K562 (cell line): ENCODE measurements around the gene RPL28. TPM values are rescaled to one million over a fixed set of nuclear protein-coding genes. Genes with fewer than 3 reads are reported as not detected.

ENCODE experiments used
- BMI1 ChIP-seq: fragments of 150-350 bp; IDR thresholded peaks from 2 replicates; pipeline ENCODE4 v1.6.1; 2014; ENCODE audit warnings: low read length
- GATAD2B ChIP-seq: fragments of 450-650 bp; IDR thresholded peaks from 2 replicates; pipeline ENCODE4 v1.6.1; 2017; ENCODE audit warnings: mild to moderate bottlenecking, borderline replicate concordance
- KDM5B ChIP-seq: fragments of 200-600 bp; sonication (generic); IDR thresholded peaks from 2 replicates; pipeline ENCODE4 v1.6.1; 2012; ENCODE audit warnings: low read depth, mild to moderate bottlenecking, moderate library complexity, low read length, control low read depth, inconsistent platforms; ENCODE audit not compliant: insufficient replicate concordance
- L3MBTL2 ChIP-seq: fragments of 450-650 bp; IDR thresholded peaks from 2 replicates; pipeline ENCODE4 v1.6.1; 2016; ENCODE audit warnings: mild to moderate bottlenecking, moderate library complexity
- RBBP5 ChIP-seq: fragments of 200-600 bp; sonication (generic); IDR thresholded peaks from 2 replicates; pipeline ENCODE4 v1.6.1; 2012; ENCODE audit warnings: borderline replicate concordance, mild to moderate bottlenecking, low read length, control low read depth, inconsistent platforms; ENCODE audit not compliant: insufficient read depth, poor library complexity, severe bottlenecking
- SREBF1 ChIP-seq: fragments of 150-350 bp; IDR thresholded peaks from 2 replicates; pipeline ENCODE4 v1.6.1; 2014; ENCODE audit warnings: antibody characterized with exemption, low read depth, low read length, borderline replicate concordance
- SRSF1 ChIP-seq: fragments of 200-400 bp; formaldehyde crosslinking; IDR thresholded peaks from 2 replicates; pipeline ENCODE4 v1.6.1; 2017; ENCODE audit warnings: mild to moderate bottlenecking, low read depth, low read length, moderate library complexity
- TCF7 ChIP-seq: sonication (generic); IDR thresholded peaks from 2 replicates; pipeline ENCODE4 v1.6.1; 2016; ENCODE audit warnings: antibody characterized with exemption, borderline replicate concordance
- WHSC1 ChIP-seq: IDR thresholded peaks from one replicate; pipeline ENCODE4 v1.6.1; 2012; ENCODE audit warnings: low read length, control low read depth, inconsistent platforms
- ZKSCAN8 ChIP-seq: fragments of 200-800 bp; sonication (Bioruptor generic); IDR thresholded peaks from 2 replicates; pipeline ENCODE4 v1.6.1; 2016; ENCODE audit warnings: missing genetic modification characterization, missing compliant biosample characterization
- ZNF165 ChIP-seq: fragments of 250-450 bp; sonication (Bioruptor Pico); IDR thresholded peaks from 2 replicates; pipeline ENCODE4 v1.4.0; 2020; ENCODE audit warnings: borderline replicate concordance
- ZNF431 ChIP-seq: sonication (generic); formaldehyde crosslinking; IDR thresholded peaks from 2 replicates; pipeline ENCODE4 v1.8.0; 2022; ENCODE audit warnings: mild to moderate bottlenecking, missing genetic modification reagents
- ZNF551 ChIP-seq: fragments of 250-450 bp; sonication (Bioruptor Pico); IDR thresholded peaks from 2 replicates; pipeline ENCODE4 v1.5.0; 2021; ENCODE audit warnings: mild to moderate bottlenecking, moderate library complexity
- ZNF57 ChIP-seq: fragments of 450-650 bp; formaldehyde crosslinking; IDR thresholded peaks from 2 replicates; pipeline ENCODE4 v1.4.0; 2020; ENCODE audit warnings: mild to moderate bottlenecking, moderate library complexity
- polyA plus RNA-seq, 8 experiments: library from polyadenylated mRNA; depleted of rRNA in 4 of 8; stranded (reverse) in 5 of 8; unstranded in 3 of 8; fragments of >200 nt; fragmentation: Nextera tagmentation in 2 of 8; fragmentation: Illumina TruSeq in 1 of 8; extraction: Ambion mirVana in 2 of 8; extraction: Trizol in 1 of 8; gene quantifications; 2 replicates each; pipeline versions ENCODE4 v1.2.1 to v1.2.3, GENCODE V29; 2011 to 2014; ENCODE audit warnings: inconsistent platforms in 1 of 8, missing spikeins in 1 of 8
- total RNA-seq, 7 experiments: library from RNA; depleted of rRNA in 6 of 7; stranded (reverse); fragments of >200 nt in 6 of 7; fragmentation: Illumina TruSeq in 2 of 7; extraction: Trizol in 2 of 7; gene quantifications; 2 replicates each; pipeline versions ENCODE4 v1.2.1 to v1.2.3, GENCODE V29; 2011 to 2021; ENCODE audit warnings: low replicate concordance in 1 of 7
- TF ChIP-seq, protein P1 (sequence below), 2 experiments: fragments of 450-650 bp; formaldehyde crosslinking in 1 of 2; IDR thresholded peaks; 2 replicates each; pipeline versions ENCODE4 v1.4.0 to v1.6.1; 2014 to 2020; ENCODE audit warnings: mild to moderate bottlenecking in 2 of 2, borderline replicate concordance in 1 of 2, low read depth in 1 of 2

RPL28 gene
- total and polyA plus RNA-seq, 9 of the 15 experiments (the other 6 are each of a cell fraction or from before 2014, with no cell fraction given), result 124 to 3,106 (median 622) TPM

DNA sequence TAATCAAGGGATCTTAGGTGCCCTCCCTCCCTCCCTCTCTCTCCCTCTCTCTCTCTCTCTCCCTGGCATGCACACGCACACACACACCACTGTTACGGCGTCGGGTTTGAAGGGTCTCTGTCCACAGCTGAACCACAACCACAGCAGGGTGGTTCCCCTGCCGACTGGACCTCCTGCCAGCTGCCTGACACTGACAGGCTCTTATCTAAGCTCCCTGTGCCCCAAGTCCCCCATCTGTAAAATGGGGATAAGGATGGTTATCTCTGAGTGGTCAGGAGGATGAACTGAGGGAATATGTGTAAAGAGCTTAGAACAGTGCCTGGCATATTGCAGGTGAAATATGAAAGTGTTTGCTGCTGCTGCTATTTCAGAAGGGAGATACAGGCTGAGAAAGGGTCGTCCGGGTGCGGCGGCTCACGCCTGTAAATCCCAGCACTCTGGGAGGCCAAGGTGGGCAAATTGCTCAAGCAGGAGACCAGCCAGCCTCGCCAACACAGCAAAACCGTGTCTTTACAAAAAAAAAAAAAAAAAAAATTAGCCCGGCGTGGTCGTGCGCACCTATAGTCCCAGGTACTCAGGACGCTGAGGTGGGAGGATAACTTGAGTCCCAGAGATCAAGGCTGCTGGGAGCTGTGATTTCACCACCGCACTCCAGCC lies 58.2 kb downstream of the RPL28 start (continued):
- TF ChIP-seq, protein P1, sequence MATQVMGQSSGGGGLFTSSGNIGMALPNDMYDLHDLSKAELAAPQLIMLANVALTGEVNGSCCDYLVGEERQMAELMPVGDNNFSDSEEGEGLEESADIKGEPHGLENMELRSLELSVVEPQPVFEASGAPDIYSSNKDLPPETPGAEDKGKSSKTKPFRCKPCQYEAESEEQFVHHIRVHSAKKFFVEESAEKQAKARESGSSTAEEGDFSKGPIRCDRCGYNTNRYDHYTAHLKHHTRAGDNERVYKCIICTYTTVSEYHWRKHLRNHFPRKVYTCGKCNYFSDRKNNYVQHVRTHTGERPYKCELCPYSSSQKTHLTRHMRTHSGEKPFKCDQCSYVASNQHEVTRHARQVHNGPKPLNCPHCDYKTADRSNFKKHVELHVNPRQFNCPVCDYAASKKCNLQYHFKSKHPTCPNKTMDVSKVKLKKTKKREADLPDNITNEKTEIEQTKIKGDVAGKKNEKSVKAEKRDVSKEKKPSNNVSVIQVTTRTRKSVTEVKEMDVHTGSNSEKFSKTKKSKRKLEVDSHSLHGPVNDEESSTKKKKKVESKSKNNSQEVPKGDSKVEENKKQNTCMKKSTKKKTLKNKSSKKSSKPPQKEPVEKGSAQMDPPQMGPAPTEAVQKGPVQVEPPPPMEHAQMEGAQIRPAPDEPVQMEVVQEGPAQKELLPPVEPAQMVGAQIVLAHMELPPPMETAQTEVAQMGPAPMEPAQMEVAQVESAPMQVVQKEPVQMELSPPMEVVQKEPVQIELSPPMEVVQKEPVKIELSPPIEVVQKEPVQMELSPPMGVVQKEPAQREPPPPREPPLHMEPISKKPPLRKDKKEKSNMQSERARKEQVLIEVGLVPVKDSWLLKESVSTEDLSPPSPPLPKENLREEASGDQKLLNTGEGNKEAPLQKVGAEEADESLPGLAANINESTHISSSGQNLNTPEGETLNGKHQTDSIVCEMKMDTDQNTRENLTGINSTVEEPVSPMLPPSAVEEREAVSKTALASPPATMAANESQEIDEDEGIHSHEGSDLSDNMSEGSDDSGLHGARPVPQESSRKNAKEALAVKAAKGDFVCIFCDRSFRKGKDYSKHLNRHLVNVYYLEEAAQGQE (IDR thresholded peaks at IDR 0.05; ENCODE audit: borderline replicate concordance), result no peak
- TF ChIP-seq, protein P1 (CRISPR knock-in tag; IDR thresholded peaks at IDR 0.05; ENCODE audit: low read depth), result no peak
- TF ChIP-seq ZNF431 (CRISPR knock-in tag) (no peak), SRSF1 (no peak), L3MBTL2 (no peak), ZNF551 (CRISPR knock-in tag) (no peak), ZNF165 (CRISPR knock-in tag) (no peak), ZKSCAN8 (CRISPR knock-in tag) (no peak), WHSC1 (no peak), SREBF1 (no peak), KDM5B (no peak), TCF7 (no peak), RBBP5 (no peak), ZNF57 (CRISPR knock-in tag) (no peak), BMI1 (no peak), GATAD2B (no peak)
